ENCODE results near the gene KLF18.

KLF18 gene

GRCh38 chr1:44113095-44113609, 28.3 kb downstream of the KLF18 start:
- no peak overlapping the region for H3K4me3 ChIP-seq (ENCODE audit: control insufficient read depth, low read depth, low read length)
- no peak for TF ChIP-seq CTCF (IDR thresholded peaks at IDR 0.05; ENCODE audit: control insufficient read depth, insufficient read depth, low read depth, low read length, missing control alignments)
- no peak for DNase-seq (ENCODE audit: low read depth)

- no peak for TF ChIP-seq CTCF (IDR thresholded peaks at IDR 0.05; ENCODE audit: control insufficient read depth, insufficient read depth, low read depth, low read length, missing control alignments)
- no peak overlapping the region for H3K4me3 ChIP-seq (ENCODE audit: control insufficient read depth, low read depth, low read length)
- DNase-seq (ENCODE audit: low read depth) = peak; percentile 5
These were observed 28.9 kb downstream of the KLF18 start for GRCh38 chr1:44112486-44112885.

GRCh38 chr1:44111861-44112260, 29.6 kb downstream of the KLF18 start:
- DNase-seq (ENCODE audit: low read depth) = no peak
- TF ChIP-seq CTCF (IDR thresholded peaks at IDR 0.05; ENCODE audit: control insufficient read depth, insufficient read depth, low read depth, low read length, missing control alignments) = no peak
- no peak overlapping the region for H3K4me3 ChIP-seq (ENCODE audit: control insufficient read depth, low read depth, low read length)

GRCh38 chr1:44110916-44111315, 30.5 kb downstream of the KLF18 start:
- DNase-seq (ENCODE audit: low read depth) = no peak
- H3K4me3 ChIP-seq (ENCODE audit: control insufficient read depth, low read depth, low read length) = no peak overlapping the region
- no peak for TF ChIP-seq CTCF (IDR thresholded peaks at IDR 0.05; ENCODE audit: control insufficient read depth, insufficient read depth, low read depth, low read length, missing control alignments)

DNA sequence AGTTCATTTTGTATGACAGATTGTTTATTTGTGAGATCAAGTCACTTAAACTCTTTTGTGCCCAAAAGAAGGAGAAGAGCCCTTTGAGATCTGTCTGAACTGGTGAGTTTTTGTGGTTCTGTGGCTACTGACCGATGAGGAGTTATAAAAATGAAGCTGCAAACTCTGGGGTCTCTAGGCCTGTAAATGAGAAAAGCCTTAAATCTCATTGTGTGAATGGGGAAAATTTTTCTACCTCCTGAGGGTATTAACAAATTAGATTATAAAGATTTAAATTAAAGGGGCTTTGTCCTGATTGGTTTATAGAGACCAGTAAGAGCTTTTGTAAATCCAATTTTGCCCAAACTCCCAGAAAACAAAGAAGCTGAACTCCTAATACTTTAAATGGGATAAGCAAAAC, 32.5 kb downstream of the KLF18 start:
- TF ChIP-seq CTCF (IDR thresholded peaks at IDR 0.05; ENCODE audit: control insufficient read depth, insufficient read depth, low read depth, low read length, missing control alignments) = no peak
- DNase-seq (ENCODE audit: low read depth) = no peak
- no peak overlapping the region for H3K4me3 ChIP-seq (ENCODE audit: control insufficient read depth, low read depth, low read length)

DNA sequence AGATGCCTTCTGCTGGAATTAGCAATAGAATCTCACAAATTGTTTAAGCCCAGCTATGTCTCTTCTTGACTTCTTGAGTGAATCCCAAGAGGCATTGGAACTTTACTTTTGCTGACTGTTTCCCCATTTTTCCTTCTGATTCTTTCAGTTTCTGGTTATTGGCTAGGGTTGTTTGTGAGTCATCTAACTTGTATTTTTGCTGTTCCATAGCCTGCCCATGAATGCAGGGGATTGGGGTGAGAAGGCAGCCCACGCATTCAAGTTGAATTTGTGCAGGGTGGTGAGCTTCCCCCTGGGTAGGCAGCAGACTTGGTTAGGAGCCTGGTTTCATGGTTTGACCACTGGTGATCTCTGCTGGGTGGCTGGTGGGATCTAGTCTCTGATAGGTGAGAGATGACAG, 33.2 kb downstream of the KLF18 start:
- H3K4me3 ChIP-seq (ENCODE audit: control insufficient read depth, low read depth, low read length) = no peak overlapping the region
- TF ChIP-seq CTCF (IDR thresholded peaks at IDR 0.05; ENCODE audit: control insufficient read depth, insufficient read depth, low read depth, low read length, missing control alignments) = no peak
- peak; percentile 13 for DNase-seq (ENCODE audit: low read depth)

DNA sequence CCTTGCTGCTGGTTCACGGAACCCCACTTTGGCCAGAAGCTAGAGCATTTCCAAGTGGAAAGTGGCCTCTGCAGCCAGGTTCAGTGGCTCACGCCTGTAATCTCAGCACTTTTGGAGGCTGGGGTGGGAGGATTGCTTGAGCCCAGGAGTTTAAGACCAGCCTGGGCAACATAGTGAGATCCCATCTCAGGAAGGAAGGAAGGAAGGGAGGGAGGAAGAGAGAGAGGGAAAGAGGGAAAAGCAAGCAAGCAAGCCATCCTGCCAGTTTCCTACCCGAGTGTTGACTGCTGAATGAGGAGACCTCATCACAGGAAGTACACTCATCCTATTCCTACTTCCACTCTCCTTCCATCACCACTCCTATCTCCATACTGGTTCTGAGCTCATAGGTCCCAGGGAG, 35.6 kb downstream of the KLF18 start:
- no peak for TF ChIP-seq CTCF (IDR thresholded peaks at IDR 0.05; ENCODE audit: control insufficient read depth, insufficient read depth, low read depth, low read length, missing control alignments)
- no peak overlapping the region for H3K4me3 ChIP-seq (ENCODE audit: control insufficient read depth, low read depth, low read length)
- DNase-seq (ENCODE audit: low read depth) = no peak
